PC-3 (cell line): Measurements from ENCODE around the gene ADAT3. TPM values are rescaled to one million over a fixed set of nuclear protein-coding genes. Genes with fewer than 3 reads are reported as not detected.
"Not testable (repeated sequence)": the region's sequence is repeated elsewhere in the genome, so short reads cannot be mapped to it uniquely, and the experiment has no call there.

Experiments
- ATAC-seq: fragments of 200-7000 bp; cut with Tn5 transposase; 2 replicates; pipeline ENCODE4 v1.9.1; 2020; ENCODE audit warnings: mild to moderate bottlenecking, moderate library complexity
- BruUV-seq: library from RNA; stranded (reverse); fragments of 400-500 nt; replicated peaks from 2 replicates; lab custom pipeline; 2021; lab: Mats Ljungman, UMichigan
- CTCF ChIA-PET: fragments of 300-600 bp; sonication (Branson Sonifier 250); formaldehyde crosslinking; loops from one replicate; lab custom pipeline; 2022; ENCODE audit warnings: antibody characterized with exemption; lab: Charles Lee
- POLR2A ChIA-PET: fragments of 300-600 bp; sonication (Branson Sonifier 250); formaldehyde crosslinking; loops from one replicate; lab custom pipeline; 2022; ENCODE audit warnings: antibody characterized with exemption; ENCODE audit not compliant: unreplicated experiment; lab: Charles Lee
- DNase-seq: peaks from one replicate; pipeline ENCODE4 v3.0.0-alpha.2; 2015
- H2AFZ ChIP-seq: fragments of 300-600 bp; sonication (generic); 2 replicates; pipeline ENCODE4 v1.6.0; 2016; ENCODE audit warnings: antibody characterized with exemption, low read length
- H3F3A ChIP-seq: fragments of 300-600 bp; sonication (generic); one replicate; pipeline ENCODE4 v1.6.0; 2017; ENCODE audit warnings: antibody characterized with exemption, low read length, control low read depth, mild to moderate bottlenecking; ENCODE audit not compliant: unreplicated experiment
- H3K27ac ChIP-seq: fragments of 300-600 bp; sonication (generic); 2 replicates; pipeline ENCODE4 v1.5.1; 2016; ENCODE audit warnings: mild to moderate bottlenecking, low read length
- H3K27me3 ChIP-seq: fragments of 300-600 bp; sonication (generic); 2 replicates; pipeline ENCODE4 v1.6.1; 2016; ENCODE audit warnings: low read length, mixed read lengths
- H3K36me3 ChIP-seq: fragments of 300-600 bp; sonication (generic); 2 replicates; pipeline ENCODE4 v1.6.1; 2016; ENCODE audit warnings: low read depth, mixed run types, low read length, mixed read lengths
- H3K4me1 ChIP-seq: fragments of 300-600 bp; sonication (generic); 2 replicates; pipeline ENCODE4 v1.5.1; 2016; ENCODE audit warnings: low read length; ENCODE audit not compliant: insufficient read depth
- H3K4me2 ChIP-seq: fragments of 300-600 bp; sonication (generic); 2 replicates; pipeline ENCODE4 v1.6.0; 2016; ENCODE audit warnings: low read length
- H3K4me3 ChIP-seq: fragments of 300-600 bp; sonication (generic); 2 replicates; pipeline ENCODE4 v1.5.1; 2016; ENCODE audit warnings: mild to moderate bottlenecking, low read length, mixed read lengths
- H3K79me2 ChIP-seq: fragments of 300-600 bp; sonication (generic); 2 replicates; pipeline ENCODE4 v1.6.1; 2017; ENCODE audit warnings: low read length, mixed read lengths
- H3K9ac ChIP-seq: fragments of 300-600 bp; sonication (generic); 2 replicates; pipeline ENCODE4 v1.6.0; 2016; ENCODE audit warnings: mild to moderate bottlenecking, low read length
- H3K9me2 ChIP-seq: fragments of 300-600 bp; sonication (generic); replicated peaks from 2 replicates; pipeline ENCODE4 v1.6.1; 2016; ENCODE audit warnings: mixed run types, low read length, mixed read lengths
- H3K9me3 ChIP-seq: fragments of 300-600 bp; sonication (generic); 2 replicates; pipeline ENCODE4 v1.6.1; 2016; ENCODE audit warnings: low read length, mixed read lengths
- H4K20me1 ChIP-seq: fragments of 300-600 bp; sonication (generic); 2 replicates; pipeline ENCODE4 v1.6.1; 2016; ENCODE audit warnings: low read length, mixed read lengths
- CTCF ChIP-seq: fragments of 300-600 bp; sonication (generic); conservative IDR thresholded peaks from 2 replicates; pipeline ENCODE4 v1.5.1; 2017; ENCODE audit warnings: antibody characterized with exemption, low read depth, mild to moderate bottlenecking, low read length
- EZH2 ChIP-seq: fragments of 300-600 bp; sonication (generic); IDR thresholded peaks from one replicate; pipeline ENCODE4 v1.6.1; 2017; ENCODE audit warnings: antibody characterized with exemption, mild to moderate bottlenecking, low read length; ENCODE audit not compliant: unreplicated experiment
- EZH2phosphoT487 ChIP-seq: fragments of 300-600 bp; sonication (generic); IDR thresholded peaks from 2 replicates; pipeline ENCODE4 v1.6.1; 2018; ENCODE audit warnings: mild to moderate bottlenecking, antibody characterized with exemption, low read length, borderline replicate concordance
- intact Hi-C: fragments of 100-400 bp; cut with micrococcal nuclease; formaldehyde crosslinking; loops from 2 replicates; pipeline ENCODE4 v1.9.0; 2023
- total RNA-seq: library from RNA; depleted of rRNA; stranded (reverse); fragments of >200 nt; gene quantifications from 2 replicates; pipeline ENCODE4 v1.2.3, GENCODE V29; 2014

Gene ADAT3
- total RNA-seq, 1 experiment from 2014 or later, result 8.4 TPM

- DNase-seq (no peak), ATAC-seq (peak; percentile 32)
- H3F3A ChIP-seq, result no peaks in the 10 kb centered on the region
- H3K9me3 ChIP-seq, result no peaks in the 10 kb centered on the region
- CTCF ChIA-PET, result interaction anchor here (0.6 kb wide), 1 partner anchor 39 kb away, joined by 3 read pairs; no protein-coding TSS in a partner anchor
- H3K9ac ChIP-seq, result peak overlapping the region; percentile 83
- peaks cover 8% of the 10 kb centered on the region for H3K4me1 ChIP-seq
- intact Hi-C loops, result no loop called here
- no peaks in the 10 kb centered on the region for H3K27me3 ChIP-seq
- POLR2A ChIA-PET, result no interaction called here
- peaks cover 33% of the 10 kb centered on the region for H3K79me2 ChIP-seq
- TF ChIP-seq EZH2phosphoT487, result no peak
- peaks cover 14% of the 10 kb centered on the region; the same call in 1 of the 2 replicates for H4K20me1 ChIP-seq
- H3K9me2 ChIP-seq, result no peaks in the 10 kb centered on the region
- BruUV-seq, result TSS peak; percentile 57
- peak overlapping the region; percentile 82 for H3K4me3 ChIP-seq
- no peak overlapping the region for H3K27ac ChIP-seq
- H2AFZ ChIP-seq, result peak overlapping the region; percentile 36; the same call in 1 of the 2 replicates
- H3K4me2 ChIP-seq, result peak overlapping the region; percentile 100
- H3K36me3 ChIP-seq, result no peaks in the 10 kb centered on the region
Measured at GRCh38 chr19:1884291-1884718, 20.9 kb upstream of the ADAT3 start.

- POLR2A ChIA-PET, result no interaction called here
Measured at GRCh38 chr19:1884719-1885334, 20.4 kb upstream of the ADAT3 start.

GRCh38 chr19:1885398-1886119 lies 19.6 kb upstream of the ADAT3 start, which contains the start of gene ABHD17A:
ABHD17A (minus strand) TSS chr19:1885496; CDS start chr19:1881566, 3,930 bp downstream.
- H3K9me2 ChIP-seq, H3K4me1 ChIP-seq, BruUV-seq, H3K27me3 ChIP-seq, H3K36me3 ChIP-seq, H3K9me3 ChIP-seq, H3F3A ChIP-seq, POLR2A ChIA-PET: not testable (repeated sequence)
- Histone ChIP-seq H2AFZ (peak within 1 kb of the TSS; percentile 36; the same call in 1 of the 2 replicates), H3K4me2 (peak within 1 kb of the TSS; percentile 100), H3K9ac (peak within 1 kb of the TSS; percentile 83), H4K20me1 (peaks cover 14% of the 10 kb centered on the region; the same call in 1 of the 2 replicates), H3K79me2 (peaks cover 33% of the 10 kb centered on the region), H3K4me3 (peak within 1 kb of the TSS; percentile 82), H3K27ac (peak within 1 kb of the TSS; percentile 16; the same call in 1 of the 2 replicates)
- peak; percentile 88 for ATAC-seq
- peak; percentile 95 for DNase-seq
- CTCF ChIA-PET, result interaction anchor here (0.6 kb wide), 1 partner anchor 16 kb away, joined by 10 read pairs; no protein-coding TSS in a partner anchor
- intact Hi-C loops, result loop anchor here (1.0 kb wide), 1 partner anchor 20 kb away; the partner anchor contains the start of genes ADAT3 and SCAMP4

More at GRCh38 chr19:1884719-1885334, 20.4 kb upstream of the ADAT3 start:
- Histone ChIP-seq H3K36me3 (no peaks in the 10 kb centered on the region), H3F3A (no peaks in the 10 kb centered on the region), H3K27ac (peak overlapping the region; percentile 16; the same call in 1 of the 2 replicates), H3K79me2 (peaks cover 33% of the 10 kb centered on the region), H3K9me2 (no peaks in the 10 kb centered on the region), H4K20me1 (peaks cover 14% of the 10 kb centered on the region; the same call in 1 of the 2 replicates), H3K27me3 (no peaks in the 10 kb centered on the region), H3K9me3 (no peaks in the 10 kb centered on the region), H3K4me2 (peak overlapping the region; percentile 100), H2AFZ (peak overlapping the region; percentile 36; the same call in 1 of the 2 replicates), H3K9ac (peak overlapping the region; percentile 83), H3K4me1 (peaks cover 8% of the 10 kb centered on the region), H3K4me3 (peak overlapping the region; percentile 82)
- CTCF ChIA-PET, result interaction anchor here (0.6 kb wide), 2 partner anchors 17 to 40 kb away, joined by 3 to 10 read pairs; no protein-coding TSS in a partner anchor
- TF ChIP-seq EZH2 (no peak), EZH2phosphoT487 (no peak), CTCF (no peak)
- intact Hi-C loops, result loop anchor here (1.0 kb wide), 1 partner anchor 20 kb away; the partner anchor contains the start of genes ADAT3 and SCAMP4
- DNase-seq, result no peak
- ATAC-seq, result peak; percentile 39
- BruUV-seq, result no TSS peak

GRCh38 chr19:1886360-1886759 lies 18.8 kb upstream of the ADAT3 start:
- H3K9ac ChIP-seq, H3K36me3 ChIP-seq, H3K9me2 ChIP-seq, BruUV-seq, H3K4me3 ChIP-seq, H3K27ac ChIP-seq, POLR2A ChIA-PET, H2AFZ ChIP-seq, ATAC-seq, H3K27me3 ChIP-seq, H3K9me3 ChIP-seq, DNase-seq, H3F3A ChIP-seq, H3K4me1 ChIP-seq, CTCF ChIA-PET, H3K4me2 ChIP-seq, intact Hi-C loops: not testable (repeated sequence)
- peaks cover 33% of the 10 kb centered on the region for H3K79me2 ChIP-seq
- H4K20me1 ChIP-seq, result peaks cover 14% of the 10 kb centered on the region; the same call in 1 of the 2 replicates
